ENCODE data around the gene VDR.

The VDR gene

GRCh38 chr12:47940773-47941474, 36.1 kb upstream of the VDR start:
- Mint-ChIP-seq H3K27ac (peak overlapping the region in 1 of 2 donors; percentile 21), H3K4me1 (peaks cover 11% of the 10 kb centered on the region), H3K27me3 (peaks cover 31% of the 10 kb centered on the region), H3K4me3 (no peak overlapping the region), H3K9me3 (no peaks in the 10 kb centered on the region)
- ATAC-seq (no peak), DNase-seq (no peak)

GRCh38 chr12:47939009-47939601, 34.3 kb upstream of the VDR start:
- Mint-ChIP-seq H3K9me3 (no peaks in the 10 kb centered on the region), H3K27ac (no peak overlapping the region), H3K4me3 (no peak overlapping the region), H3K4me1 (peaks cover 11% of the 10 kb centered on the region), H3K27me3 (peaks cover 29% of the 10 kb centered on the region)
- ATAC-seq (no peak), DNase-seq (no peak)

DNA sequence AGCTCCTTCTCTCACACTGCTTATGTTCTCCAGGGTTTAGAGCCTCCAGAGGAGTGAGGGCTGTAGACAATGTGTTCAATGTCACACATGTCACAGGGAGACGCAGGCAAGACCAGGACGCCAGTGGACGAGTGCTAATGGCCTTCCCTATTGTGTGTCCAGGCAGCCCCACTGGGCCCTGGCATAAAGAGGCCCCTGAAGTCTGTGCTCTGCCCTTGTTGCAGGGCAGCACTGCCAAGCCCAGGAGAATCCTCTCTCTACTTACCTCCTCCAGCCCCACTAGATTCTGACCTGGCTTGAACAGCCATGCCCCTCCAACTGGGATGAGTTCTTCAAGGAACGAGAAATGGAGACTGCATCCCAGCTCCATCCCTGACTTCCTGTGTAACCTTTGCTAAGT, 33.8 kb upstream of the VDR start:
- H3K27me3 Mint-ChIP-seq, result peaks cover 26% of the 10 kb centered on the region
- H3K4me1 Mint-ChIP-seq, result peaks cover 11% of the 10 kb centered on the region
- ATAC-seq (no peak), DNase-seq (no peak)
- H3K4me3 Mint-ChIP-seq, result no peak overlapping the region
- H3K27ac Mint-ChIP-seq, result no peak overlapping the region
- H3K9me3 Mint-ChIP-seq, result no peaks in the 10 kb centered on the region

GRCh38 chr12:47938093-47938492, 33.3 kb upstream of the VDR start:
- DNase-seq (no peak), ATAC-seq (no peak)

DNA sequence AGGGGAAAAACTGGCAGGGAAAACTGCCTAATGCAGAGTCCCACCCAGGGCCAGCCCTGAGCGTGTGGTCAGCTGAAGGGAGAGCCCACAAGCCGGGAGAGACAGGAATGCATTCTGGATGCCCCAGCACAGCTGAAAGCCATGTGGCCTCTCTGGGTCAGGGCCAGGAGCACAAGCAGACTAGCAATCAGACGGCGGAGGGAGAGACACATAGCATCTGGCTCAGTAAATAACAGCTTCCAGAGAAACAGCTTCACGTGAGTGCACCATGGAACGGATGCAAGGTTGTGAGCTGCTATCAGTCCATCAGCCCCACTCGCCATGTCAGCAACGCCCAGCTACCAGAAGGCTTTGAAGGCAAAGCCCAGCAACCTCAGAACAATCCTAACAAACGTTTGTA, 30.4 kb upstream of the VDR start:
- ATAC-seq, result no peak
- Mint-ChIP-seq H3K4me1 (no peaks in the 10 kb centered on the region), H3K27ac (no peak overlapping the region), H3K4me3 (no peak overlapping the region), H3K9me3 (no peaks in the 10 kb centered on the region), H3K27me3 (no peaks in the 10 kb centered on the region)
- DNase-seq, result no peak

More at GRCh38 chr12:47938093-47938492, 33.3 kb upstream of the VDR start:
- Mint-ChIP-seq H3K4me3 (no peak overlapping the region), H3K4me1 (peaks cover 11% of the 10 kb centered on the region), H3K9me3 (no peaks in the 10 kb centered on the region), H3K27ac (no peak overlapping the region), H3K27me3 (peaks cover 21% of the 10 kb centered on the region)

- no peak for DNase-seq
- no peaks in the 10 kb centered on the region for H3K9me3 Mint-ChIP-seq
Observed at GRCh38 chr12:47931187-47931586, 26.4 kb upstream of the VDR start.

GRCh38 chr12:47930634-47931033, 25.8 kb upstream of the VDR start:
- H3K4me3 Mint-ChIP-seq, result no peak overlapping the region
- H3K27me3 Mint-ChIP-seq, result no peaks in the 10 kb centered on the region
- peak overlapping the region in 1 of 2 donors; percentile 4 for H3K27ac Mint-ChIP-seq
- no peaks in the 10 kb centered on the region for H3K4me1 Mint-ChIP-seq
- H3K9me3 Mint-ChIP-seq, result no peaks in the 10 kb centered on the region
- DNase-seq, result no peak
- ATAC-seq, result no peak

More at GRCh38 chr12:47931187-47931586, 26.4 kb upstream of the VDR start:
- Mint-ChIP-seq H3K27me3 (no peaks in the 10 kb centered on the region), H3K27ac (no peak overlapping the region), H3K4me3 (no peak overlapping the region), H3K4me1 (no peaks in the 10 kb centered on the region)
- no peak for ATAC-seq

DNA sequence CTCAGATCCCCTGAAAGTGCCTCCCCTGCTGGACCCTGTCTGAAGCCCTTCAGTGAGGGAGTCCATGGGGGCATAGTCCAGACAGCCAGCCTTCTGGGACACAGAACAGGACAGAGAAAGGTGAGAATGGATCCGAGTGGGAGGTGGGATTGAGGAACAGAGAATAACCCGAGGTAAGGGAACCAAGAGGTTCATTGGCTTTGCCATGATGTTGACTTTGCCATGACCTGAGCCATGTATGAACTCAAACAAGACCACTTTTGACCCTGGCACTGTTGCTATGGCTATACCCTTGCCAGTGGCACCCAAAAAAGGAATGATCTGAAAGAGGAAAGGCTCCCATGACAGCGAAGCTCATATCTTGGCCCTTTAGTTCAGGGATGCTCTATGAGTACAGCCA, 22.6 kb upstream of the VDR start:
- Mint-ChIP-seq H3K4me1 (no peaks in the 10 kb centered on the region), H3K9me3 (no peaks in the 10 kb centered on the region), H3K4me3 (no peak overlapping the region), H3K27me3 (peaks cover 17% of the 10 kb centered on the region), H3K27ac (no peak overlapping the region)
- ATAC-seq, result no peak
- no peak for DNase-seq

- no peaks in the 10 kb centered on the region for H3K9me3 Mint-ChIP-seq
- no peak for ATAC-seq
- DNase-seq, result no peak
- no peaks in the 10 kb centered on the region for H3K4me1 Mint-ChIP-seq
- no peak overlapping the region for H3K4me3 Mint-ChIP-seq
- H3K27me3 Mint-ChIP-seq, result peaks cover 17% of the 10 kb centered on the region
- no peak overlapping the region for H3K27ac Mint-ChIP-seq
Observed at GRCh38 chr12:47921907-47922306, 17.1 kb upstream of the VDR start.

GRCh38 chr12:47920913-47921312, 16.1 kb upstream of the VDR start:
- Mint-ChIP-seq H3K4me3 (no peak overlapping the region), H3K9me3 (no peaks in the 10 kb centered on the region), H3K4me1 (no peaks in the 10 kb centered on the region), H3K27me3 (peaks cover 17% of the 10 kb centered on the region), H3K27ac (no peak overlapping the region)
- ATAC-seq (no peak), DNase-seq (no peak)

GRCh38 chr12:47913081-47913480, 8.3 kb upstream of the VDR start:
- Mint-ChIP-seq H3K4me1 (no peaks in the 10 kb centered on the region), H3K27me3 (peaks cover 38% of the 10 kb centered on the region), H3K9me3 (peaks cover 5 to 7% of the 10 kb centered on the region in 2 donors), H3K4me3 (no peak overlapping the region), H3K27ac (no peak overlapping the region)
- DNase-seq, result no peak
- ATAC-seq, result no peak

- no peak overlapping the region for H3K27ac Mint-ChIP-seq
Observed at GRCh38 chr12:47912556-47912955, 7.8 kb upstream of the VDR start.

DNA sequence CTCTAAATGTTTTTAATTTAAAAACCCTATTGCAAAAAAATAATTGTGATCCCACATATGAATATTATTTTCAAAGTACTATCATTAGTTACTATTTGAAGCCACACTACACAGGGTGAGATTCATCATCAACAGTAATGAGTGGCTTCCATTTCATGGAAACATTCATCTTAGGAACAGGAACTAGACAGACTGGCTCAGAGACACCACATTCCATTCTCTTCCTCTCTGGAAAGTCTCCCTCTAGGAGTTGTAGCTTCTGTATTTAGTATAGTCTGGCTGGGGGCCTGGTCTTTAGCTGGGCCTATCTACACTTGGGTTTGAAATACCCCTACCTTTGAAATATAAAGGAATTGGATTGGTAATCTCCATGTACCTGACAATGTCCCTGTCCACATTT, 6.2 kb upstream of the VDR start:
- no peak for DNase-seq
- ATAC-seq, result no peak
- H3K27me3 Mint-ChIP-seq, result peaks cover 59% of the 10 kb centered on the region
- H3K4me3 Mint-ChIP-seq, result no peak overlapping the region
- H3K9me3 Mint-ChIP-seq, result peaks cover 5 to 7% of the 10 kb centered on the region in 2 donors
- no peaks in the 10 kb centered on the region for H3K4me1 Mint-ChIP-seq
- H3K27ac Mint-ChIP-seq, result no peak overlapping the region

More at GRCh38 chr12:47912556-47912955, 7.8 kb upstream of the VDR start:
- ATAC-seq (no peak), DNase-seq (no peak)
- Mint-ChIP-seq H3K4me3 (no peak overlapping the region), H3K4me1 (no peaks in the 10 kb centered on the region), H3K9me3 (peaks cover 5 to 7% of the 10 kb centered on the region in 2 donors), H3K27me3 (peaks cover 43% of the 10 kb centered on the region)

DNA sequence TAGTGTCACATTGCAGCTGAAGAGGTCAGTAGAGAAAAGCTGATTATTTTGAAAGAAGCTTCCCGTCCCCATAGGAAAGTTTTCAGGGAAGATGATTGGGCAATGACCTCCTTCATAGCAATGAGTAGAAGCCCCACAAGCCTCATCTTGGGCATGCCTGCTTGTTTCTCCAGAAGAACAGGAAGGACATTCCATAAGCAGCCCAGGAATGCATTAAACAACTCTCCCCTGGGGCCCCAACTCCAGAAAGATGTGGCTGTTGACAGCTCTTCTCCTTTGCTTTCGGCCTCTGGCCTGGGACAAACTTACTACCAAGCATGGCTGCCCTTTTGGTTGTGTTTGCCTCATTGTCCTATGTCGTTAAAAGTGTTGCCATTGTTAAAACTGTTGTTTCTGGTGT, 5.7 kb upstream of the VDR start:
- no peak overlapping the region for H3K4me3 Mint-ChIP-seq
- peaks cover 64% of the 10 kb centered on the region for H3K27me3 Mint-ChIP-seq
- ATAC-seq (no peak), DNase-seq (no peak)
- peaks cover 5 to 7% of the 10 kb centered on the region in 2 donors for H3K9me3 Mint-ChIP-seq
- H3K4me1 Mint-ChIP-seq, result peaks cover 4% of the 10 kb centered on the region
- H3K27ac Mint-ChIP-seq, result no peak overlapping the region

DNA sequence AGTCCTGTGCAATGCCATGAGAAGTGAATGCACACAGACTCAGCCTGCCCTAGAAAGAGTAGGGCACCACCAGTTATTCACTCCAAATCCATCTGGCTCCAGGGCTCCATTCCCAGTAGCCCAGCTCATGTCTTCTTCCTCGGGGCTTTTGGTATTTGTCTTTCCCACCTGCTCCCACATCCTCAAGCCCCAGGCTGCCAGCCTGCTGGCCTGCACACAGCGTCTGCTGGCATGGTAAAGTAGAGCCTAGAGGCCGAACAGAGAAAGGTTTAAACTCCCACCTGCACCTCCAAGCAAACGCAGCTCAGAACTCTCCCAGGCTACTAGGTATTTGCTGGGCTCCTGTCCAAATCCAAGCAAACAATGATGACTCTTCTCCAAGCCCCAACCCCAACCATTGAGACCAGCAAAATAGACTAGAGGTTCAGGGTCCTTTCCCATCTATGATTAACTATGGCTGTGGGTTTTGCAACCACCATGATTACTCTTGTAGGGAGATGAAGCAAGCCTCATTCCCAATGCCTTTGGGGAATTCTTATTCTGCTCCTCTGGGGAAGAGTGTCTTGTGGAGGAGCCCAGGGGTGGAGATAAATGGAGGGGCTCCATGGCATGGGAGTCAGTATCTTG, 5.2 kb upstream of the VDR start:
- H3K4me3 Mint-ChIP-seq, result no peak overlapping the region
- peaks cover 10% of the 10 kb centered on the region for H3K4me1 Mint-ChIP-seq
- DNase-seq (no peak), ATAC-seq (no peak)
- H3K27me3 Mint-ChIP-seq, result peaks cover 66% of the 10 kb centered on the region
- no peak overlapping the region for H3K27ac Mint-ChIP-seq
- H3K9me3 Mint-ChIP-seq, result peaks cover 5 to 7% of the 10 kb centered on the region in 2 donors

DNA sequence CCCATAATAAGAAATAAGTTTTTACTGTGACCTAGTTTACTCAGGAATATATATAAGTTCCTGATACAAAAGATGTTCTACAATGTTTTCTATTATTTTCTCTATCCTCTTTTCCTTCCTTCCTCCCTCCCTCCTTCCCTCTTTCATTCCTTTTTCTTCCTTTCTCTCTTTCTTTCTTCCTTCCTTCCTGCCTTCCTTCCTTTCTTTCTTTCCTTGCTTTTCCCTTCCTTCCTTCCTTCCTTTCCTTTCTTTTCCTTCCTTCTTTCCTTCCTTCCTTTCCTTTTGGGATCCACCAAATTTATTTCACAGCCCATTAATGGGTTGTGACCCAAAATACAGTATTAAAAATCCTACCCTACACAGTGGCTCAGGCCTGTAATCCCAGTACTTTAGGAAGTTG, 3.9 kb upstream of the VDR start:
- Mint-ChIP-seq H3K4me3 (no peak overlapping the region), H3K4me1 (peaks cover 11% of the 10 kb centered on the region), H3K9me3 (no peaks in the 10 kb centered on the region), H3K27me3 (peaks cover 57% of the 10 kb centered on the region), H3K27ac (peak overlapping the region in 1 of 2 donors; percentile 69)
- no peak for DNase-seq
- ATAC-seq, result no peak

Measured in stimulated activated naive CD8-positive, alpha-beta T cell treated with anti-CD3 and anti-CD28 coated beads, Interleukin-15, amount 100 ng/mL, for 72 hours (primary cell).